ENCODE data around the gene GPR137B.

Gene GPR137B

DNA sequence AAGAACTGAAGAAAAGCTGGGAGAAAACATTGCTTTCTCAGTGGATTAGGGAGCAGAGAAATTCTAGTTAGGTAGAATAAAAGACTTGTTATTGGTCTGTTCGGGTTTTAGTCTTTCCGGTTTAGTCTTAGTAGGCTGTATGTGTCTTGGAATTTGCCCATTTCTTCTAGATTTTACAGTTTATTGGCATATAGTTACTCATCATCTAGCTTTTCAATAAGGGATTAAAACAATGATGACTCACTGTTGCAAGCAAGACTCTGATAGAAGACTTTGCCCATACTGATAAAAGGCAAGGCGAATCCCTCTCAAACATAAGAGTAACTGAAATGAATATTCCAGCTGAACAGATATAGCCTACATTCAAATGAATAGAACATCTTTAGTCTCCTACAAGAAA lies 62.3 kb downstream of the GPR137B start:
- no peak for DNase-seq

DNA sequence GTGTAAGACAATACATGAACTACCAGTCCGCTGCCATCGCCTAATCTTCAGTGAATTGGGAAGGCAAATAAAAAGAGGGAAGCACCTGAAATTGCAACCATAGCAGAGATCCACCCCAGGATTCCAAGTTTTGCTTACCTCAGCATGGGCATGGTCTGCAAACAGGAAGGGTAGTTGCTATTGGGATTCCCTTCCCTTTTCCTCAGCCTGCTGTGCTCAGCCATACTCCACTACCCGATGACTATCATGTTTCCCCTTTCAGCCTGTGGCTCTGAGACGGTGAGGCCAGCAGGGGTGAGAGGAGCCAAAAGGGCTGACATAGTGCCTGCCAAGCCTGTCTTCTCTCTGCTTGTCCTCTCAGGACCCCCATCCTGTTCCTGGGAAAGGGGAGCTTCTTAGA lies 64.2 kb downstream of the GPR137B start:
- no peak for DNase-seq

DNA sequence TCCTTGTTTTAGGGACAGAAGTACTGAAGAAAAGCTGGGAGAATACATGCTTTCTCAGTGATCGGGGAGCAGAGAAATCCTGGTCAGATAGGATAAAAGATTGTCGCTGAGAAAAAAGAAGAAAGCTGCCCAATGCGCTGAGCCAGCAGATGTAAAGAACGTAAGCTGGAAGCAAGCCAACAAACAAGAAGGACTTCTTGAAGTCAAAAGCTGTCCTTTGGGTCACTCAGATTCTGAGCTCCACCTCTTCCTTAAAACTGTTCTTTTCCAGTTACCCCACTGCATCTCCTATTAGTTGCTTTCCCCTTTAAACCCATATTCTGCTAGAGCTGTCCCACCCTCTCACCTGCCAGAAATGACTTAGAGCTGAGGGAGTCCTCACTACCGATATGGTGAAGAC lies 64.8 kb downstream of the GPR137B start:
- DNase-seq, result no peak

DNA sequence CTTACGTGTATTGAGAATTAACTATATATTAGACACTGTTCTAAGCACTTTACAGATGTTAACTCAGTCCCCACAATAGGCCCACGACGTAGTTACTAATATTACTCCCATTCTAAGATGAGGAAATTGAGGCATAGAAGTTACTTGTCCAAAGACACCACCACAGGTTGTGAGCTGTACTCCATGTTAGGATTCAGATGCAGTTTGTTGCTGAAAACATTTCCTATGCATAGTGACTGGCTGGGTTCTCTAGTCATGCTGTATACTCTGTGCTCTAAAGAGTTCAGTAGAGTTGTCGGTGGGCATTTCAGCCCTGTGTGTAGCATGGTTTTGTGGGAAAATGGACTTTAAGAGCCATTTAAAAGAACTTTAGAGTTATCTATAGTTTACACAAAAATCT lies 65.2 kb downstream of the GPR137B start:
- no peak for DNase-seq

DNA sequence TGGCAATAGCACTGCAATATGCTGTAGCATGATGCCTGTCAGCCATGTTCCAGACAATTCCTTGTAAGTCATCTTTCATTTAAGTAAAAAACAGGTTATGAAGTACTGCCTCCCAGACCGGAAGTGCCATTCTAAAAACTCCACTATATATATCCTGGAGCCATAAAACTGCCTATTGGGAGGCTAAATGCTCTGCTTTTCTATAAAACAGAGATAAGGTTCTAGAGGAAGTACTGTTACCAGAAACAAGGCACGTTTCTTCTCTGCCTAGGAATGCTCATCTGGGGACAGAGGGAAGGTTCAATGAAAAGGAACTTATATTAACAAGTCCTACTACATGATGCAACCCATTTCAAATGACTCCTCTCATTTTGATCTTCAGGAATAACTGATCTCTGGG lies 66.8 kb downstream of the GPR137B start:
- no peak for DNase-seq

DNA sequence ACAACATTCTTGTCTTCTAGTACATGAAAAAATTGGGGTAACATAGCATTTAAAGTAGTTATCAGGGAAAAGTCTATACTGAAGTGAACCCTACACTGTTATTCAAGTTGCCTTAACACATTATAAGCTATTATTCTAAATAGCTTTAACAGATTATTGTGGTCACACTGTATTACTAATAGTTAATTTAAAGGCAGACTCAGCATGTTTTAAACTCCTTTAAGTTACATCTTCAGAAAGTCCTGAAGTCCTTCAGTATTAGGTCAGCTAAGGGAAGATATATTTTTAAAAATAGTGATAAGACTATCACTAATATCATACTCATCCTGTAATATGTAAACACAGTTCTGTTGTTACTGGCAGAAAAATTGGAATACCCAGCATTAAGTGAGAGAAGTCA lies 67.4 kb downstream of the GPR137B start:
- no peak for DNase-seq

DNA sequence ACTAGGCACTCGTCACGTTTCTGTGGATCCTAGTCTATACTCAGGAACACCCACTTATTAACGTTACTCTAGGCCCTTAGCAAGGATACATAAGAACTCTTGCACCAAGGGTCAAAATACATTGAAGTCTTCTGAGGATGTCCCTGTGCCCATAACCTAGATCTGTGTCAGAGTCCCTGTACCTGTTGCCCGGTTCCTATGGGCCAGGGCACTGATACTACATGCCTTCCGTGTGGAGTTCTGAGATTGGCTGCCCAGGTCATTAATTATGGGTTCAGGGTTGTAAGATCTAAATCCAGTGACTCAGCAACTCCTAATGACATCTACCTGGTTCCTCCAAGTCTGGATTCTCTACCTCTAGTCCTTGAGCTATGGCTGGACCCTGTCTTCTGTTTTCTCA lies 69.5 kb downstream of the GPR137B start:
- DNase-seq, result no peak

DNA sequence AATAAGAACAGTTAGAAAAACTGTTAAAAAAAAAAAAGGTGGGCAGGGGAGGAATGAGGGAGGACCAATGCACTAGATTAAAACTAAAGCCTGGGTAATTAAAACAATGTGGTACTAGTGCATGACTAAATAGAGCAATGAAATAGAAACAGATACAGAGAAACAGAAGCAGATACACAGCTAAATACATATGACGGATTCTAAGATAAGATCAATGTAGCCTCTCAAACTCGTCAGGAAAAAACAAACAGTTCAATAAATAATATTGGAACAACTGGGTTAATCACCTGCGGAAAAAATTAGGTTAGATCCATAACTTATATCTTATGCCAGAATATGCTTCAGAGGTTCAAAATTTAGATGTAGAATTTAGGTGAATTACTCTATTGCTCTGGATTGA lies 71.2 kb downstream of the GPR137B start:
- no peak for DNase-seq

DNA sequence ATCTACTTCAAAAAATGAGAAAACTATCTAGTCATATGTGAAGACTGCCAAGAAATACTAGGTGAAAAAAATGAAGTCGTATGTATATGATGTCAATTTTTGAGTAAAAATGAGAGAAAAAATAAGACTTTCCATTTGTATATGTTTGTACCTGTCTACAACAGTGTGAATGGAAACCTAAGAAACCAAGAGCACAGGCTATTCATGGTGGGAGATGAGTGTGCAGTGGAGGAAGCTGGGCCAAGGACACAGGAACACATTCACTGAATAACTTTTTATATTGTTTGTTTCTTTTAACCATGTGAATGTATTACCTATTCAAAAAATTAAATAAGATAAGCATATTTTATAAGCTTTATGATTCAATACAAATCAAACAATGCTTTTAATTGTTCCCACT lies 72.4 kb downstream of the GPR137B start:
- no peak for DNase-seq

DNA sequence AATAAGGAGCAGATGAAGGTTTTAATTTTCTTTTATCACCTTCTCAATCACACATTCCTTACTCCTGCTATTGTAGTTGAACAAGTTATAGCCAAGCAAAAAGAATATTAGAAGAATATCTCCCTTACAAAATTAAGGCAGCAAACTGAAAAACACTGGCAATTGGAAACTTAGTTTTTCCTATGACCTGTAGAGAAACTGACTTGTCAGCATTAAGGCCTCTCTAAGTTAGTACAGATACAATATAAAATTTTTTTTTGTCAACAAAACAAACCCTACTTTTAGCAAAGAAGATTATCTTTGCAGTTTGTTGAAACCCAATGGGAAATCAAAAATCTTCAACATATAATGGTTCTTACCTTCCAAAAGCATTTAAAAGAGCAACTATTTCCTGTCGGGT lies 78.1 kb downstream of the GPR137B start:
- DNase-seq, result no peak

DNA sequence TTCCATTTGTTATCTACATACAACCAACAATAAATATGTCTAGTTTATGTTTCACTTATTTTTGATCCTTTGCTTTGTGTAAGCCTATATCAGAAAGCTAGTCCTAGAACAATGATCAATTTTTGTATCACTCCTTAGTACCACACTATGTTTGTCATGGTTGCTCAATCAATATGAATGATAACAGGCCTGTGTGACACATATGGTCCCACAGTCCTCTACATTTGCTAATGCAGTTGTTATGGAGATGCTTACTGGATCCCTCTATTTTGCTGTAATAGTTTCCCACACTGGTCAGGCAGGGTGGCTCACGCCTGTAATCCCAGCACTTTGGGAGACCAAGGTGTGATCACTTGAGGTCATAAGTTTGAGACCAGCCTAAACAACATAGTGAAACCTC lies 80.3 kb downstream of the GPR137B start:
- DNase-seq, result no peak

DNA sequence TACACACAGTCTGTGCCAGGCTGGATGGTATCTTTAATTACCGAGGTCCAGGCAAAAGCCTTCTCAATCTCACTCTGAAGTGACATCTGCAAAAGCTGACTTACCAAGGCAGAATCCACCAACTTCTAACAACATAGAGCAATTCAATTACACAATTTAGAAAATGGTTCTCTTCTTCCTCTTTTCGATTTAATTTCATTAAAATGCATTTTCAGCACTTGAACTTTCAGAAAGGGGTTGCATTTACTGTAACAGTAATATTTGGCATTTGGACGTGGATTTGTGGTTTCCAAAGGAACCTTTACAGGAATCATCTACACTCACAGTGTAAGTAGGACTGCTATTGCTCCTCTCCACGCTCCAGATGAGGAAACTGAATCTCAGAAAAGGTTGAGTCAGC lies 86.1 kb downstream of the GPR137B start:
- no peak for DNase-seq

DNA sequence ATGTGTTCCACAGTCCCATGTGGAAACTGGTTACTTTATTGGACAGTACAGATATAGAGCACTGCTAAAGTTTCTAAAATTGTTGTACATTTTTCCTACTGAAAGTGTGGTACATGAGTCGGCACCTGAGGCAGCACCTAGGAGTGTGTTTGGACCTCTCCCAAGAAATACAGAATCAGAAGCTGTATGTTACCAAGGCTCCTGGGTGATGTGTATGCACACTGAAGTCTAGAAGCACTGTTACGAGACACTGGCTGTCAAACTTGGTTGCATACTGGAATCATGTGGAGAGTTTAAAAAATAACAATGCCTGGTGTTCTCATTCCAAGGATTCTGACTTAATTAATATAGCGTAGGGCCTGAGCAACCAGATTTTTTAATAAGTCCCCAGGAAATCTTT lies 92.8 kb downstream of the GPR137B start:
- no peak for DNase-seq

DNA sequence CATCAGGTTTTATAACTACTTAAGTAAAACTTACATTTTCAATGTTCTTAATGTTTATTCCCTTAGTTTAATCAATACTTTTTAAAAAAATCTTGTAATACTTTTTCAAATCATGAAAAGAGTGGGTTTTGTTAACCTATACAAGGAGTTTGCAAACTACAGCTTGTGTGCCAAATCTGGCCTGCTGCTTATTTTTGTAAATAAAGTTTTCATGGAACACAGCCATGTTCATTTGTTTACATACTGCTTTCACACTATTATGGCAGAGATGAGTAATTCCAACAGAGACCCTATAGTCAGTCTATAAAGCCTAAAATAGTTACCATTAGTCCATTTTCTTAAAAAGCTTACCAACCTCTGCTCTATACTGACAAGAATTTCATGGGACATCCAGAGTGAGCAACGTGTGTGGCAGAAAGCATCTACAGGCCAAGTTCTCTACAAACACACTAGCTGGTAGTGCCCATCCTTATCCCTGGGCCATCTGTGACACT lies 96.8 kb downstream of the GPR137B start:
- no peak for DNase-seq

DNA sequence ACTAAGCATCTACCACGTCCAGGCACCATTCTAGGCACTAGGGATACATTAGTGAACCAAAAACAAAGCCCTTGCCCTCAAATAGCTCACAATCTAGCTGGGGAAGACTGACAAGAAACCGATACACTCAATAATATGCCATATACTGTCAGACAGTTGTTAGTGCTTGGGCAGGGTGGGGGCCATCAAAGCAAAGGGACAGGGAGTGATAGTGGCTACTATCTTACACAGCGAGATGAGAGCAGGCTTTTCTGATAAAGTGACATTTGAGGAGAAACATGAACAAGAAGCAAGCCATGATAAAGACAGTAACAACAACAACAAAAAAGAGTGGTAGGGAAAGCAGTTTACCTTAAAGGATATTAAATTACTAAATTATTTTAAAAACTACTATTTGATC lies 98.3 kb downstream of the GPR137B start:
- no peak for DNase-seq

DNA sequence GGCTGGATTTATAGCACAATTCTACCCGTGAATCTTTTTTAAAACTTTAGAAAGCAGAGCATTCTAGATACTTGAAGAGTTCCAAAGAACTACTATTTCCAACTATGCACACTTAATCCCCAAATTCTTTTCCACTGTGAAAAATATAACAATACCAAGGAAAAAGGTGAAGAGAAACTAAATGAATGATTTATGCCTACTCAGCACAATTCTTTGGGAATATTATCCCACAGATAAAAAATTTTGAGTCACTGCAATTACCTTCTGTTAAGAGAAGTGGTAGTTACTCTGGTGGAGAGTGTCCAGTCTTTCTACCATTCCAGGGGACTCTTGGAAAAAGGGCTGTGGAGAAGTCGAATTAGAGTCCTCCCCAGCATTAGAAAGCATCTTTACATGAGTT lies 100.2 kb downstream of the GPR137B start:
- no peak for DNase-seq

DNA sequence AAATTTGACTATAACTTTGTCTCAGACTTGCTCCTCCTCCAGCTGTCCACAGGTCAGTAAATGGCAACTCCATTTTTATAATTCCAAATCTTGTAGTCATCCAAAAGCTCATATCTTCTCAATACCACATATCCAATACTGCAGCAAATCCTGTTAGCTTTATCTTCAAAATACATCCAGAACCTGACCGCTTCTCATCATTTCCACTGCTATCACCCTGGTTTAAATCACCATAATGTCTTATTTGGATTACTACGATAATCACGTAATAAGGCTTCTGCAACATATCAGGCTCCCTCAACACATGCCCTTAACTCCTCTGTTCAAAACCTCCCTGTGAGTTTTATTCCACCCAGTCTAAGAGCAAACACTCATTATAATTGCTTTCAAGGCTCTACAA lies 104.9 kb downstream of the GPR137B start:
- DNase-seq, result no peak

DNA sequence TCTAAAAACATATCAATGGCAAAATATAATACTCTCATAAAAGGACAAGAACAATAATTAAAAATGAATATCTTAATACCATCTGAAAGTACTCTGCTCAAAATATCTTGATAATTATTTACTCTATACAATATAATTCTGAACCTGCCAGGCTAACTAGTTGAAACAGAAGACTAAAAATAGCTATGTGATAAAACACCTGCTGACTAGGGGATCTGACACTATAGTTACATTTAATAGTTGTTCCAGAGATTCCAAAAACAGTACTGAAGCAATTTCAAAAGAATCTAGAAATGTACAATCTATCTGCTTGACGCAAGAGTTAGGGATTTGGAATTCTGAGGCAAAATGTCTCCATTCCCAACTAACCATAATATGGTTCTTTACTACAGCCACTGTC lies 109.2 kb downstream of the GPR137B start:
- DNase-seq, result no peak

DNA sequence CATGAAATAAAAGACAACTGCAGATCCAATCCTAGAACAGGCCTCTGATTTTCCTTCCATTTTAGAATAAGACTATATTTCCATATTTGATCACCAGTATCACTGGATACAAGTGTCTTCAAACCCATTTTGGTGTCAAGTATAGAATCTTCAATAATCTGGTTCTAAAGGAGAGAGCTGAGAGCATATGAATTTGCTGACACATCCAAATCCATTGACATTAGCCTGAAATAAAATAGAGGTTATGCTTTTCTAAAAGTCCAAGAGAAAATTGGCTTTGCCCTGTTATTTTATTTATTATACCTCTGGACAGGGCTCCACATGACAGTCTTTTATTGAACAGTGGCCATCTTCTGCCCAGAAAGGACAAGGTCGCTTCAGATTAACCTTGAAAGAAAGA lies 110.8 kb downstream of the GPR137B start:
- no peak for DNase-seq

DNA sequence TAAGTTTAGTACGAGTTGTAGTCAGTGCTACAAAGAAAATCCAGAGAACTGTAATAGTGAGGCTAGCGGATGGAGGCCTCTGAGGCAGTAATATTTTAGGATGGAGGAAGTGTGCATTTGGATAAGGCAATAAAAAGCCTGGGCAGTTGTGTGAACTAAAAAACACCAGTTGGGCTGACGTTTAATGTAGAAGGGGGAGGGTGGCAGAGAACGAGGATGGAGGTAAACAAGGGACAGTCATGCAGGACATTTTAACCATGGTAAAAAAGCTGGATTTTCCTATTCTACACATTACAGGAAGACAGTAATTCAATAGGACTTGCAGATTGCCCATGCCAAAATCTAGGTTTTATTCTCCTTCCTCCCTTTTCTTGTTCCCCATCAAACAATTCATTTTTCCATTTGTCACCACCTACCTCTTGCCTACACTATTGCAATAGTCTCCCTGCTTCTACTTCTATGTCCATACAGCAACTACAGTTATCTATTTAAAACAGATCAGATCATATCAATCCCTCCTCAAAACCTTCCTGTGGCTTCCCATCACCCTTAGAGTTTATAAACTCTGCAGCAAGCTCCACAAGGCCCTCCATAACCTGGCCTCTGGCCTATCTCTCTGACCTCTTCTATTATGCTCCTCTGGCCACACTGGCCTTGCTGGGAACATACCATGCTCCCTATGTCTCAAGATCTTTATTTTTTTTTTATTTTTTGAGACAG lies 111.7 kb downstream of the GPR137B start:
- no peak for DNase-seq

DNA sequence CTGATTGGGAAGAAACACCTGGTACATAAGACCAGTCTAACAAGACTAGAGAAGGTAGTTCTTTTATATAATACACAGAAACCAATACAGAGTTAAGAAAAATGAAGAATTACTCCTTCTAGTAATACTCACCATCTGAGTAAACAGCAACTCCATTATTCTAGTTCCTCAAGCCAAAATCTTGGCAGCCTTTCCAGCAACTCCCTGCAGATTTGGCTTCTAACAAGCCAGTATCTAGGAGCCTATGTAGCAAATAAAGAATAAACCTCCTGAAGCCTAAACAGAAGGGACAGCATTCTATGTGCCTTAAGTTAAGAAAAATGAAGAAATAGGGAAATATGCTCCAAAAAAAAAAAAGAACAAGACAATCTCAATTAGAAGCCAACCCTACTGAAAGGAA lies 114.9 kb downstream of the GPR137B start:
- DNase-seq, result no peak

DNA sequence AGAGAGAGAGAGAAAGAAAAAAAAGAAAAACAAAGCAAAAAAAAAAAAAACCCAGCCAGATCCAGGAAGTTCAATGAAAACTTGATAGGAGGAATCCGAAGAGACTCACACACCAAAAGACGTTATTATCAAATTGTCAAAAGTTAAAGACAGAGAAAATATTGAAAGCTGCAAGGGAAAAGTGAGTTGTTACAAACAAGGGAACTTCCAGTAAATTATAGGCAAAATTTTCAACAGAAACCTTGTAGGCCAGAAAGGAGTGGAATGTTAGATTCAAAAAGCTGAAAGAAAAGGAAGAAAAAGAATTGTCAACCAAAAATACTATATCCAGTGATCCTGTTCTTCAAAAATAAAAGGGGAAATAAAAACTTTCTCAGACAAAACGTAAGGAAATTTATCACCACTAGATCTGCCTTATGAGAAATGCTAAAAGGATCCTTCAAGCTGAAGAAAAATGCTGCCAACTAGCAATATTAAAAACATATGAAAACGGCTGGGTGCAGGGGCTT lies 115.8 kb downstream of the GPR137B start:
- no peak for DNase-seq
